Eye (tissue), 1 donor: ENCODE results near the gene GET4.
A peak's percentile ranks its signal among the peaks of the same experiment; 100 is the strongest.
"Not testable (repeated sequence)": the region's sequence is repeated elsewhere in the genome, so short reads cannot be mapped to it uniquely, and the experiment has no call there.

ENCODE experiments used
- DNase-seq: peaks from one replicate; pipeline ENCODE4 v3.0.0-alpha.2; 2015

The GET4 gene

GRCh38 chr7:917255-918117, 41.1 kb downstream of the GET4 start:
- no peak for DNase-seq

- no peak for DNase-seq
Measured at GRCh38 chr7:918118-918425, 41.7 kb downstream of the GET4 start.

- no peak for DNase-seq
Measured at GRCh38 chr7:918441-919113, 42.2 kb downstream of the GET4 start.

GRCh38 chr7:919114-919442, 42.7 kb downstream of the GET4 start:
- DNase-seq, result no peak

- DNase-seq, result no peak
Measured at GRCh38 chr7:919924-920341, 43.6 kb downstream of the GET4 start.

- DNase-seq, result no peak
Measured at GRCh38 chr7:920351-921070, 44.2 kb downstream of the GET4 start.

- no peak for DNase-seq
Measured at GRCh38 chr7:921071-921461, 44.7 kb downstream of the GET4 start.

GRCh38 chr7:921581-922333, 45.4 kb downstream of the GET4 start:
- no peak for DNase-seq

- DNase-seq, result no peak
Measured at GRCh38 chr7:922334-923107, 46.2 kb downstream of the GET4 start.

- peak; percentile 31 for DNase-seq
Measured at GRCh38 chr7:923108-924041, 47.0 kb downstream of the GET4 start.

- DNase-seq, result not testable (repeated sequence)
Measured at GRCh38 chr7:924042-924441, 47.7 kb downstream of the GET4 start.

GRCh38 chr7:924541-925231, 48.3 kb downstream of the GET4 start:
- no peak for DNase-seq

GRCh38 chr7:925601-926000, 49.2 kb downstream of the GET4 start:
- no peak for DNase-seq

GRCh38 chr7:926061-927030, 50.0 kb downstream of the GET4 start:
- DNase-seq, result no peak

GRCh38 chr7:927031-927671, 50.8 kb downstream of the GET4 start:
- no peak for DNase-seq

- DNase-seq, result no peak
Measured at GRCh38 chr7:929311-929711, 53.0 kb downstream of the GET4 start.

GRCh38 chr7:930975-931758, 54.8 kb downstream of the GET4 start:
- DNase-seq, result no peak
